ENCODE measurements around the gene DCAF11.
A peak's percentile ranks its signal among the peaks of the same experiment; 100 is the strongest.

DCAF11 gene

DNA sequence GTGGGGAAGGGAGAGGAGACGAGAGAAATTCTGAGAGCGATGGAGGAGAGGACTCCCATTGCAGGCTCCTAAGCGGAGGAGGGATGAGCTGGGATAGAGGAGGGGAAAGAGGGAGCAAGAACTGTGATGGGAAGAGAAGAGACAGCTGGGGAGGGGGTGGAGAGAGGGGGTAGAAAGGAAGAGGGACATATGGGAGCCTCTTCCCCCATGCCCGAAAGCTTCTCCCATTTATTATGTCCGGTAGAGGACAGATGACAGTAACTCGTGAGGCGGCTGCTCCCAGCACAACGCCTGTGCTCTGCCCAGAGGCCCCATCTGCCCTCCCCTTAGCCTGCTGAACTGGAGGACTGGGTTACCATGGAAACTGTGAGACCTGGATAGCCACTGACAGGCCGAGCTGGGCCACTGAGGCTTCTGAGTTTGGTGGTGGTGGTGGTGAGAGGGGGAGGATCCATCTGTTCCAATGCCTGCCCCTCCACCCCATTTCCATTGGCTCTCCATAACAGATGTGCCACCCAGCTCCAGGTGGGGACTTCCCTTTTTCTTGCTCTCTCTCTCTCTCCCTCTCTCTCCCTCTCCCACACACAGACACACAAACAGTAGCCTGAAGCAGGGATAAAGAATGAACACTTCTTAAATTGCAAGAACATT is 35.0 kb upstream of the DCAF11 start:
- DNase-seq = no peak

DNA sequence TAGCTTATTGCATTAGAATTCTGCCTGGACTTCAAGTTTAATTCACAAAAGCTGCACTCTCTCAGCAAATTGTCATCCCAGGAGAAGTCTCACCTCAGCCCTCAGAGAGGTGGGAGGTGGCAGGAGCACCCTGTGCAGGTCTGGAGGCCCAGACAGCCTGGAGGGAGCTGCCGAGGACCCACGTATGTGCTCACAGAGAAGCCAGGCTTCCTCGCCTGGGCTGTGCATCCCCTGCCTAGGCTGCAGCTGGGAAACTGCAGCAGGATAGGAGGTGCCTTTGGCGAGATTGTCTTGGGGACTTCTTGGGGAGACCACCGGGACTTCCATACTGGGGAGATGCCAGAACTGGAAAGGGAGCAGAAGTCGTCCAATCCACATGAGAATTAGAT is 34.4 kb upstream of the DCAF11 start:
- DNase-seq = no peak

DNA sequence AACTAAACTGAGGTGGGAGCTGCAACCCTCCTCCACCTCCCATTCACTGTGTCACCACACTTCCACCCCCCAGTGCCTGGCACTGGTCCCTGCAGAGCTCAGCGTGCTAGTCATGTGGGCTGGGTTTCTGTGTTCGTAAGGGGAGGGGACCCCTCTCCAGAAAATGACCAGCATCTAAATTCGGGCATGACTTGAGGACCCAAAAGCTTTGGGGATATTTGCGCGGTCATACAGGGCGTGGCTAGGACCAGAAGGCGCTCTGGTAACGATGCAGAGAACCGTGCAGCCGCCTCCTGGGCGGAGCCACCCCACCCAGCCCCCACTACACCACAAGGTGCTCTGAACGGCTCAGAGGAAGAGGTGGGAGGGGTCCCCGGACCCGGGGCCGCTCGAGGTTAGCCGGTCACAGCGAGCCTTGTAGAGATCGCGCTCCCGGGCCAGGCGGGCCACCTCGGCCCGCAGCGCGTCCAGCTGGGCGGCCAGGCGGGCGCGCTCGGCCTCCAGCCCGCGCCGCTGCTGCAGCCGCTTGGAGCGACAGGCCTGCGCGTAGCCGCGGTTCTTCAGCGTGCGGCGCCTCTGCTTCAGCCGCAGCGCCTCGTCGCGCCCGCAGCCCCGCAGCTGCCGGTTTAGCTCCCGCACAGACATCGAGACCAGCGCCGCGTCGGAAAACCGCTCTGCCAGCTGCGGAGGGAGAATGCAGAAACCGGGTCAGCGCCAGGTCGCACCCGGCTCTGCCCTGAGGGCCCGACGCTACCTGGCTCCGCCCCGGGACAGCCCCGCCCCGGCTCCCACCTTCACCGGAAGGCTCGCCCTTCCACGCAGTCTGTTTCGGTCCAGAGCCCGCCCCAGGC is 33.5 kb upstream of the DCAF11 start:
- DNase-seq = peak; percentile 85

DNA sequence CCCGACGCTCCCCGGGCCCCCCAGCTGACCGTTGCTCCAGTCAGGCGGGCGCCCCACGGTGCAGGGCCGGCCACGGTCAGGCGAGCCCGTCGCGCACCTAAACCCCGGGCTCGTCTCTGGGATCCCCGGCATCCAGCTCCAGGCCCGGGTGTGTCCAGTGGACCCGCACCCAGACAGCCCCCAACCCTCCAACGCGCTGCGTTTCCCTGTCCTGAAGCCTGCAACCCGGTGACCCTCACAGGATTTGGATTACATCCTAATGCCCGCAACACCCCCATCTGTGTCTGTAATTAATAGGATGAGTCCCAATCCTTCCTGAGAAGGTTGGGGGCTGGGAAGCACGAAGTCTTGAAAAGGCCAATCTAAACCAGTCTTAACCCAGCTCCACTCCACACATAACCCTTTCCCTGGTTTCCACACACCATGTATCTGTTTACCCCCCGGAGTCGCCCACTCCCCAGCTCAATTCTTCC is 32.8 kb upstream of the DCAF11 start:
- no peak for DNase-seq

DNA sequence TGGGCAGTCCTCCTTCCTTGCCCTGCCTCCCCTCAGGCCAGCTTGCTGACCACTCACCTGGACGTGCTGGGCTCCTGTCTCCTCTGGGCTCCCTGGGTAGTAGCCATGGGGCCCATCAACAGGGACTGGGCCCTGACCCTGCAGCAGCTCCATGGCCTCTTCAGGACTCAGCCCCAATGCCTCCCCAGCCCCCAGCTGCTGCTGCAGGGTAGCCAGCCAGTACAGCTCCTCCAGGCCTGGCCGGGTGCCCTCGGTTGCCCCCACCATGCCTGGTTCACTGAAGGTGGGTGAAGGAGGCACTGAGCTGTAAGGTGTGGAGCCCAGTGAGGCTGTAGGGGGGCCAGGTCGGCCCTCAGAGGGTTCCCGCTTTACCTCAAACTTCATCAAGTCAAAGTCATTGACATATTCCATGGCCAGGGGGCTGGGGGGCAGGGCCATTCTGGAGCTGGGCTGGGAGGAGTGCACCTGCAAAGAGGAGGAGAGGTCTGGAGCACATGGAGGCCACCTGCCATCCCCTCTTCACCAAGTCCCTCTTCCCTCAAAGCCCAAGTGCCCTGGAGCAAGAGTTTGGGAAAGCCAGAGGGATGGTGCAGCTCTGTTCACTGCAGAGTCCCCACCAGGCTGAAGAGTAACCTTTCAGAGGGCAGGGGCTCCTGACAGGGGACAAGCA is 32.0 kb upstream of the DCAF11 start:
- DNase-seq = no peak

DNA sequence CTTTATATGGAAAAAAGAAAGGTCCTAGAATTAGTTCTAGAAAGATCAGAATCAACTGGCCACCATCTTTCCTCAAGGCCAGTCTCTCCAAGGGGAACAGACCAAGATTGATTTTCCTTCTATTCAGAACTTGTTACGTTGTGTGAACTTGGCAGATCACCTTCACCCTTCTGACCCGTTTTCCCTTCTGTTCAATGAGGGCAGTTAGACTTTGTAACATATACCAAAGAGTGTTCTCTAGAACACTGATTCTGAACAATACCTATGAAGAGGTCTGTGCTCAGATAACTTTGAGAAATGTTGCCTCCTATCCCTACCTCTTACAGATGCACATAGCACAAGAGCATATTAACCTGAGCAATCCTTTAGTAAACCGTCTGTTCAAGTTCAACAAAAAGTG is 31.1 kb upstream of the DCAF11 start:
- no peak for DNase-seq

DNA sequence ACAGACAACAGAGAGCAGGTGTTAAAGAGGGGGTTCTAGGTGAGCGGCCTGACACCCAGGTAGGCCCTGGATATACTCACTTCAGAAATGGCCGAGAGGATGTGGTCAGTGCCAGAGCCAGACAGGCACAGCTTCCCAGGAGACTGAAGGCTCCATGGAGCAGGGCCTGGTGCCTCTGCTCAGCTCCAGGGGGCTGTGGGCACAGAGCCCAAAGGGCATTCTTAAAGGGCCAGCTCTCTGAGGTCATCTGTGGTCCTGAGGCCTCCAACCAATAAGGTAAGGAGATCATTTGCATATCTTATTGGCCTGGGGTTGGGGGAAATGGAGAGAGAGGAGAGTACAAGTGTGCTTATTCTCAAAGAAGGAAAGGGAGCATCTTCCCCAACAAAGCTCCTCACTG is 30.1 kb upstream of the DCAF11 start:
- no peak for DNase-seq

DNA sequence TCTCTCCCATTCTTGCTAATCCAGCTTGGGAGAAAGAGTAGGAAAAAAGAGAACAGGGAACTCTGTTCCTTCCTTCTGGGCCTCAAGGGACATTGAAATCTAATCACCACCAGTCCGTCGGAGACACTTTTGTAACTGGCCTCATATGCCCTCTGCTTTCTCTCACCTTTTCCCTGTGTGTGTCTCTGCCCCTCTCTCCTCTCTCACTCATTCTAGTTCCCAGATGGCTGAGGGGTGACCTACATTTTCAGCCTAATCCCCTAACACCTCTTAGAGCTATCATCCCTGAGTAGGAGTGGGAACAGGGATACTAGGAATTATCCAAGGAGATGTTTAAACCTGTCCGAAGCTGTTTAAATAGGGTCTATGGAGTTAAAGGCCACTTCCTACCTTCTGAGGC is 29.4 kb upstream of the DCAF11 start:
- DNase-seq = no peak

DNA sequence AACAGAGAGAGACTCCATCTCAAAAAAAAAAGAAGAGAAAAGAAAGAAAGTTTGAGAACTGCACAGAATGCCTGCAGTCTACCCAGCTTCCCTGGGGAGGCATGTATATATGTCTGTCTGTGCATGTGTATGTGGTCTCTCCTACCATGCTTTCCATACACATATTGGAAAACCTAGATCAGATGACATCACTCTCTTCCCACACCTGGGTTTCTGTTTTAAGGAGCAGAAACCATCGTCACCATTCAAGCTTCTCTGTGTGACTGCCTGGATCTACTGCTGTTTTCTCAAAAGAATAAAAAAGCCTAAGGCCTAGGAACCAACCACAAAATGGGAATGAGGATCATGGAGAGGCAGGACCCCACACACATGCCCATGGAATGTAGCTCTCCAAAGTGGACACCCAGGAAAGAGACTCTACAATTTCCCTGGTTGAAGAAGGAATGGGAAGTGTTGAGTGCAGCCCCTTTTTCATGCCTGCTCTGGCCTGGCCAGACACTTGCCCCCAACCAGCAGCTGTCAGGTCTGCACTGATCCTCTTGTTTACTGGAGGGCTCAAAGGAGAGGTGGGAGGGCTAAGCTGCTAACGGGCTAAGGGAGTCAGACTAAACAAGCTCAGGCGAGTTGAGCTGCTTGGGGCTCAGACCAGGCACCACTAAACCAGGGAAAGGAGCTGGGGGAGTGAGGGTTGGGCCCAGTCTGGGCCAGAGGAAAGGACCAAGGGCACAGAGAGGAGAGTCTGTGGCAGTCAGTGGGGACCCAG is 28.2 kb upstream of the DCAF11 start:
- no peak for DNase-seq

DNA sequence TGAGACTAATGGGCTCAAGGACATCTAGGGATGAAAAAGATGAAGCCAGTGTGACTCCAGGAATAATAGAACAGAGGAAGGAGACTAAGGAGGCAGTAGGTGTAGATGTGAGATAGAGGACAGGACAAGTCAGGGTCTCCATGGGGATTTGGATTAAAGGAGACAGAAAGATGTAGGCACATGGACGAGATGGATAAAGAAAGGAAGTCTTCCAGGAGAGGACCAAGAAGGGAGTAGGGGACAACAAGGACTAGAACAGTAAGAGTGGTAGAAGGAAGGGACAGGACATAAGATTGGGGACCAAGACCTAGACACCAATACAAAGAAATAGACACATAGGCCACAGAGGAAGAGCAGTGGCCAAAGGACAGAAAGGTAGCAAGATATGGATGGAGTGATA is 27.6 kb upstream of the DCAF11 start:
- no peak for DNase-seq

DNA sequence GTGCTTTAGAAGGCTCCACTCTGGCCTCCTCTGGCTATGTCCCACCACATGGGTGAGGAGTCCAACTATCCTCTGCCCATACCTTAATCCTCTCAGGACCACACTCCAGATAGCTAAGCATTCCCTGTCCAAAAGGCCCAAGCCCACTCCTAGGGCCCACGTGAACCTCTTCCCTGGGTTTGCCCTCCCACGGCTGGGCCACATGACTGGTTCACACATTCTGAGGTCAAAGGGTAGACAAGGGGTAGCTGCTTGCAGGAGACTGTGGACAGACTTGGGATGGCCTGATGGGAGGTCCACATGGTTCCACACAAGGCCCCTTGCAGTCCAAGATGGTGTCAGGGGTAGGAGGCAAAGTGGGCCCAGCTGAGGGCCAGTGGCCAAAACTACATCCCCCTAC is 26.5 kb upstream of the DCAF11 start:
- no peak for DNase-seq

DNA sequence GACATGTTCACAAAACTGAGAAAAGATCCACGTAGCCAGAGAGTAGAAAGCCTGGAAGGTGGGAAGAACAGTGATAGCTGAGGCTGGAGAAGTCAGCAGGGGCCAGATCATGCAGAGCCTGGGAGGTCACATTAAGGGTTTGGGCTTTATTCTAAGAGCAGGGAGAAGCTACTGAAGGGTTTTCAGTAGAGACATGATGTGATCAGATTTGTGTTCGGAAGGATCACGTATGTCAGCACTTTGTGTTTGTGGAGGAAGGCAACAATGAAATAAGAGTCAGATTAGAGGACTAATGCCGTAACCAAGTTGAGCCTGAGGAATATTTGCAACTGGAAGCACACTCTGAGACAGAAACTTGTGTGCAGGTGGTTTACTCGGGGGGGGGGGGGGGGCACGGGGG is 24.7 kb upstream of the DCAF11 start:
- no peak for DNase-seq

DNA sequence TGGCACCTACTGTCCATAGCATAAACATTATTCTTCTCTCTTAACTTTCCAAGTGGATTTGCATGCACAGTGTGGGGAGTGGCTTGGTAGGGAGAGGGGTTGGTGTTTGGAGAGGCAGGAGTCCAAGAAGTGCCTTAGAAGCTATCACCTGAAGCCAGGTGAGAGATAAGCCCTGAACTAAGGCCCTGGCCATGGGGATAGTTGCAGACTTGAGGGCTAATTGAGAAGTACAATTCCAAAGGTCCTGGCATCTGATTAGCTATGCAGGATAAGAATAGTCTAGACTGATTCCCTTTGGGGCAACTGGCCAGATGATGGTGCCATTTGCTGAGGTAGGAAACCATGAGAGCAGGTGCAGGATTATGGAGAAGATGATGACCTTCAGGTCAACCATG is 22.5 kb upstream of the DCAF11 start:
- no peak for DNase-seq

DNA sequence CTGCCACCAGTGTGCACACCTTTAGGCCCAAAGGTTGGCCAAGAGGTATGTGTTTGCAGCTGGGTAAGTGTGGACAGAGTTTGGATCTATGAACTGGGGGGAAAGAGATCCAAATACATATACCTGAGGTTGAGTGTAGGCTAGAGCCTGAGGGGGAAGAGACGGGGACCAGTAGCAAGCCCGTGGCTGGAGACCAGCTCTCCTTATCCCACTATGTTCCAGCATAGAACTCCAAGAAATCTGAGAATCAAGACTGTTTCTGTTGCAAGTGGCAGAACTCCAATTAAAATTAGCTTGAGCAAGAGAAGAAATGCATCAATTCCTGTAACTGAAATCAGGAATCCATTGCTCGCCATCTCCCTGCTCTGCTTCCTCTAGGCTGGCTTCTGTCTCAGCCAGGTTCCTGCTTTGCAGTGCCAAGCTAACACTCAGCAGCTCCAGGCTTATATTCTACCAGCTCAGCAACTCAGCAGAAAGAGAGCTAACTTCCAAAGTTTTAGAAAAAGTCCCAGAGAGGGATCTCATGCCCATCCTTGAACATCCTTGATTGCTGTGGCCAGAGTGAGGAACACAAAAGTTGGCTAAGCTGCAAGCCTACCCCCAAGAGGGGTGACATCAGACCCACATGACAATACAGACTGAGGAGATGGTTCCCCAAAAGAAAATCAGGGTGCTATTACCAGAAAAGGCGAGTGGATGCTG is 21.9 kb upstream of the DCAF11 start:
- no peak for DNase-seq

DNA sequence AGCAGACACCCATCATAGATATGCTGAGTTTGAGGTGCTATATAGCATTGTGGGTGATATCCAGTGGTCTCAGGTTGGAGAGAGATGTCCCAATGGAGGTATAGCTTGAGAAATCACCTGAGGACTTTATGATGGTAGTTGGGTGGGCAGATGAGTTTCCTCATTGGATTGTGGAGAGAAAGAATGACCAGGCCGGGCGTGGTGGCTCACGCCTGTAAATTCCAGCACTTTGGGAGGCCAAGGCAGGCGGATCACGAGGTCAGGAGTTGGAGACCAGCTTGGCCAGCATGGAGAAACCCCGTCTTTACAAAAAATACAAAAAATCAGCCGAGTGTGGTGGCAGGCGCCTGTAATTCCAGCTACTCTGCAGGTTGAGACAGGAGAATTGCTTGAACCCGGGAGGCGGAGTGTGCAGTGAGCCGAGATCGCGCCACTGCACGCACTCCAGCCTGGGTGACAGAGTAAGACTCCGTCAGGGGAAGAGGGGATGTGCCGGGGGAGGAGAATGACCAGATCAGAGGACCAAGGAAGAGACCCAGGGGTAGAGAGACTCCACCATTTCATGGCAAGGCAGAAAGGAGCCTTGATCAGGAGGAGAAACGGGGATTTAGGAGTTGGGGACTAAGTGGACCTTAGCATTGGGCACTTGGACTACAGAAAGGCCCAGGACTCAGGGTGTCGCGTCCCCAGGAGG is 21.2 kb upstream of the DCAF11 start:
- DNase-seq = no peak

DNA sequence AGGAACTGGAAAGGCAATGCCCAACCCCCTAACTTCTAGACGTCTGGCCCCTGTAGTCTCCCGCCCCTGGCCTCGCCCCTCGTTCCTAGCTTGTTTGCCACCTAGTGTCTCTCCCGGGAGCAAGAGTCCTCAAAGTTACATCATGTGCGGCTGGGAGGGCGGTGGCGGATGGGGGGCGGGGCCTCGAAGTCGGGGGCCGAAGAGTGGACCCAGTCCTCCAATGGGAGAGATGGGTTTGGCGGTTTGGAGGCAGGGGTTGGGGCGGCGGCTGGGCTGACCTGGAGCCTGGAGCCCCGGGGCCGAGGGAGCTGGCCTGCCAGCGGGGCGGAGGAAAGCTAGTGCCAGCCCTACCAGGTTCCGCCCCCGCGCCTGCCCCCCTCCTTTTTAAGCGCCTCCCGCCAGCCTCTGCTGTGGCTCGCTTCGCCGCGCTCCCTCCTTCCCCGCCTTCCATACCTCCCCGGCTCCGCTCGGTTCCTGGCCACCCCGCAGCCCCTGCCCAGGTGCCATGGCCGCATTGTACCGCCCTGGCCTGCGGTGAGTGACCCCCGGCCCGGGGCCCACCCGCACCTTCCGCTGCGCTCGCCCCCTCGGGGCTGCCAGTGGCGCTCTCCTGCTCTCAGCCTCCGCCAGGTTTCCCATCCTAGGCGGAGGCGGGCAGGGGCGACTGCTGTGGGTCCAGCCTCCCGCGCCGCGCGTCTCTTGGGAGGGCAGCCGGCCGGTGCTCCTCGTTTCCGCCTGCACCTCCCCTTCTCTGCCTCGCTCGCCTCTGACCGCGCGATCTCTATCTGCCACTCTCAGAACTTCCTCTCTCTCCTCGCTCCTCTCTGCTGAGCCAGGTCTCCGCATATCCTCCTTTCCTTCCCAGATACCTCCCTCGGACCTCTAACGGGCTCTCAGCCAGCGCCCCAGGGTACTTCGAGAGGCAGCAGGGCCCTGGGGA is 20.4 kb upstream of the DCAF11 start, which contains the start of gene PCK2:
Gene PCK2, plus strand, starts transcription at position 411 of the 940 bp plus-strand sequence. Its CDS starts 95 bp downstream, at position 506.
- peak; percentile 81 for DNase-seq

DNA sequence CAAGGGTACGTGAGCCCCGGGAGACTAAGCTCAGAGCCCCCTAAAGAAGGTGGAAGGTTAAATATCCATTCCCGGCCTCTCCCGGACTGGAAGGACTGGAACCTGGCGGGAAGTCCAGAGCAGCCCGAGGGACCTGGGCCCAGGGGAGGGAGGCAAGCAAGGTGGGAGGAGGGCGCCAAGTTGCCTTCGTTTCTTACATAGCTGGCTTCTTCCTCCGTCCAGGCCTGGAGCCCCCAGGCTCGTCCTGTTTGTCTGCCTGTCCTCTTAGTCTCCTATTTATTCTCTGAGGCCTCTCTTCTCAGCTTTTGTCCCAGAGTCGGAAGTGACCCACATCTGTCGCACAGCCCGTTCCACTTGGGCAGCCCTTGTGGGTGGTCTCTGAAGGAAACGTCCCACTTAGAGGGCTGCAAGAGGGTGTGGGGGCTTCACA is 19.7 kb upstream of the DCAF11 start:
- peak; percentile 28 for DNase-seq

DNA sequence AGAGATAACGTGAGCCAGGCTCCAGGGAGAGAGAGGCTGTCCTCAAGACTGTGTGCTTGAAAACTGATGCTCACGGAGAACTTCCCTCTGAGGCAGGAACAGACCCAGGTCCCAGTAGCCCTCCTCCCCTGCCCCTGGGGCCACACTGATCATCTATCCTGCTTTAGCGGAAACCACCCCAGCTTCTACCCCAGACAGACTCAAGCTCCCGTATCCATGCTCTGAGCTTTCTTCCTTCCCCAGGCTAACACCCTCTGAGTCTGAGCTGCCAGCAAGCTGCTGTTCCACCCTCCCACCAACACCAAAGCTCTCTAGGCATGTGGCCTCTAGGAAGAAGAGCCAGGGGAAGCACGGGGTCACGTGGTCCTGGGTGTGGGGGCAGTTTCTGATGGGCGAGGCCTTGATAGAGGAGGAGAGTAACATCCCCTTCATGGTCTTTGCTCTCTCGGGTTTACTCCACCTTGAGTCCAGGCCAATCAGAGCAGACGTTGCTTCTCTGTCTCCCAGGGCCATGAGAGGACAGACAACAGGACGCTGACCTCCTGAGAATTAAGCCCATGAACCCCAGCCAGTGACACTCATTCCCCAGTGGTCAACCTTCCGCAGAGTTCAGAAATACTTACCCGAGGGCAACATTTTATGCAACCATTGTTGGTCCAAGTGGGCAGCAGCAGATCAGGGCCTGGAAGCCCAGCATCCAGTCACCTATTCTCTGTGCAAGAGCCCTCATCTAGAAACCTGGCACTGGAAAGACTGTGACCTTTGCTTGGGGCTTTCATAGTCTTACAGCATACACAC is 19.1 kb upstream of the DCAF11 start:
- DNase-seq = peak; percentile 33

DNA sequence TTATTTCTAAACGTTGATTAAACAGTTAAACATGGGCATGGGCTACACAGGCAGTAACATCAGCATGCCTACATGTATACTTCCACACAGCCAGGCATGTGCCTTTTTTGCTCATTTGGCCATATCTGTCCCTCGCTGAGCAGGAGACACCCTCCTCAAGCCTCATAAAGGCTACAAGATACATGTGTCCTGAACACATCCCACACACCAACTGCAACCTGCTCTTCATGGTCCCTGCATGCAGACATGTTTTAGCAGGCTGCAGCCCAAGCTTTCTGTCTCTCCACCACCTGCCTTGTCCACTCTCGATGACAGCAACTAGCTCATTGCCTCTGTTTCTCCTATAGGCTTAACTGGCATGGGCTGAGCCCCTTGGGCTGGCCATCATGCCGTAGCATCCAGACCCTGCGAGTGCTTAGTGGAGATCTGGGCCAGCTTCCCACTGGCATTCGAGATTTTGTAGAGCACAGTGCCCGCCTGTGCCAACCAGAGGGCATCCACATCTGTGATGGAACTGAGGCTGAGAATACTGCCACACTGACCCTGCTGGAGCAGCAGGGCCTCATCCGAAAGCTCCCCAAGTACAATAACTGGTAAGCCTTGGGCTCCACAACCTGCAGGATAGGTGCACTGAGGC is 17.9 kb upstream of the DCAF11 start:
- DNase-seq = no peak

Measured in CD4-positive, alpha-beta T cell treated with Interleukin-17A for 4 hours (primary cell).